HCT116 (cell line): ENCODE measurements around the gene SCGB3A1.

Experiments
- ATF3 ChIP-seq: IDR thresholded peaks from 2 replicates; pipeline ENCODE4 v1.6.1; 2012
- CBX3 ChIP-seq: IDR thresholded peaks from 2 replicates; pipeline ENCODE4 v1.6.1; 2012; ENCODE audit warnings: low read depth
- CTCF ChIP-seq, 3 experiments: fragments of 200-600 bp in 1 of 3; sonication (generic) in 1 of 3; IDR thresholded peaks in 2 of 3; conservative IDR thresholded peaks in 1 of 3; 2 replicates each; pipeline ENCODE4 v1.5.1; 2012 to 2017; ENCODE audit warnings: low read depth in 2 of 3, low read length in 2 of 3, antibody characterized with exemption in 1 of 3, borderline replicate concordance in 1 of 3, control low read depth in 1 of 3, mild to moderate bottlenecking in 1 of 3, mixed read lengths in 1 of 3, mixed run types in 1 of 3, moderate library complexity in 1 of 3; ENCODE audit not compliant: insufficient read depth in 1 of 3
- EZH2 ChIP-seq: fragments of 200-600 bp; sonication (generic); IDR thresholded peaks from 2 replicates; pipeline ENCODE4 v1.6.1; 2017; ENCODE audit warnings: antibody characterized with exemption, mixed run types
- FOSL1 ChIP-seq: IDR thresholded peaks from 2 replicates; pipeline ENCODE4 v1.6.1; 2012; ENCODE audit warnings: low read depth
- POLR2A ChIP-seq: IDR thresholded peaks from 2 replicates; pipeline ENCODE4 v1.7.0; 2011; ENCODE audit warnings: borderline replicate concordance; ENCODE audit not compliant: insufficient read depth, insufficient read length; ENCODE audit errors: extremely low read depth
- RAD21 ChIP-seq: IDR thresholded peaks from 2 replicates; pipeline ENCODE4 v1.6.1; 2012; ENCODE audit warnings: low read depth, mild to moderate bottlenecking
- SIN3A ChIP-seq: IDR thresholded peaks from 2 replicates; pipeline ENCODE4 v1.6.1; 2012; ENCODE audit warnings: low read depth
- ZFX ChIP-seq: fragments of 450-650 bp; IDR thresholded peaks from 2 replicates; pipeline ENCODE4 v1.6.1; 2017

- TF ChIP-seq RAD21 (no peak), CTCF (IDR thresholded peaks at IDR 0.05 in 2 of 3, conservative IDR thresholded peaks at IDR 0.05 in 1 of 3; ENCODE audit: borderline replicate concordance in 1 of 3, insufficient read depth in 1 of 3, low read depth in 2 of 3, low read length in 2 of 3) (no peak), EZH2 (no peak), SIN3A (no peak), ATF3 (no peak), CBX3 (no peak), ZFX (no peak), POLR2A (no peak), FOSL1 (no peak)
Measured at GRCh38 chr5:180636016-180636402, 44.7 kb upstream of the SCGB3A1 start.
